ENCODE measurements around the gene MYEF2.

MYEF2 gene

DNA sequence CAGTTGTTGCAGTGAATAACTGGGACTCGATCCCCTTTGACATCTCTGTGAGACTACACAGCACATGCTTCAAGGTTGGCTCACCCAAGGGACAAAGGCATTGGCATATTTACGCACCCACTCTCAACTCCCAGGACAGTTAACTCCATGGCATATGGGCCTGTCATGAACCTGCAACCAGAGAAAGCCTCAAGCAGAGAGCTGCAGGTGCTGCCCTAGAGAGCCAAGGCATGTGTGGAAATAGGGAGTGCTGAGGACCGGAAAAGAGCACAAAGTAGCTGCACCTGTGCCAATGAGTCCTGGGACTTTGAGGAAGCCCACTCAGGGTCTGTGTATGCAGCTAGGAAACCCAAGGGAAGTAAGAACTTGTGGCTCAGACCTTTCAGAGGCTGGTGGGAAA lies 90.3 kb downstream of the MYEF2 start:
- no peak for DNase-seq (ENCODE audit: low spot score)

DNA sequence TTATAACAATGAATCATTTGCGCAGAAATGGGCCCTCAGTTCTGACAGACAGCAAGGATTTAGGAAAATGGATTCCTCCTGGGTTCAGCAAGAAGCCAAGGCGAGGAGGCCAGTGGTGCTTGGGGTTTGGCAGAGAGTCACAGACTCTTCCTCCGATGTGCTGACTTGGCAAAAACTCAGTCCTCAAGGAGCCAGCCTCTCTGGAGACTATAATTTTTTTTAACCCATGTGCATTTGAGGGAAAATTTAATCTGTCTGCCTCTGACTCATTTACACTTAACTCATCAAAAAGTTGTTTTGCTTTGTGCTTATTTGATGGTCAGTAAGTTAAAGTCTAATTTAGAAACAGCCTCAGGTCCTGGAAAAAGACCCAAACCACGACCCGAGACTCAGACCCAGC lies 91.5 kb downstream of the MYEF2 start:
- DNase-seq (ENCODE audit: low spot score) = no peak

DNA sequence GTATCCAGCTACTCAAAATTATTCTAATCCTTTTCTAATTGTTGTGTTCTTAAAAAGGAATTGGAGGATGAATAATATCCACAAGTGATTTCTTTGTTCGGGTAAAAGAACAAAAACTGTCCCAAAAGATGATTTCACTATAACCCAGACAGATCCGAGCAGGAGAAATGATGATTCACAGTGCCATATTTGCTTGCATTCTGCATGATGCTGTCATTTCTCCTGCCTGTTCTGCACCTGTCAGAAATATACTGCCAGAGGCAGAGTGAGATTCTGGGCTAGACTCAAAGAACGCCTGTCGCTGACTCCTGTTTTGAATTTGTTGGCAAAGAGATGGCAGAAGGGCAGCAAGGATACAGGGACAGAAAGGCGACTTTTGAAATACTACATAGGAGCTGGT lies 92.0 kb downstream of the MYEF2 start:
- DNase-seq (ENCODE audit: low spot score) = no peak

DNA sequence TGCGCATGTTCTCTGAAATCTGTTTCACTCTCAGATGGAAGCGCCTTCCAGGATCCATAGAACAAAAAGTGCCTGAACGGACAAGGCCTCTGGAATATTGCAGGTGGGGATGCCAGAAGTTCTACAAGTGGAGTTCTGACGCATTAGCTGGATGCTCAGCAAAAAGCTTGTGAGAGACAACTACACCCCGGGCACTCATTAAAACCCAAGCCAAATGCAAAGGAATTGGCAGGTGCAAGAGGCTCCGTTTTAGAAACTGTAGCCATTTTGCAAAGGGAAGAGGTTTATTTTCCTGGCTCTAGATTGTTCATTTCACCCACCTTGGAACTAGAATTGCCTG lies 92.5 kb downstream of the MYEF2 start:
- no peak for DNase-seq (ENCODE audit: low spot score)

DNA sequence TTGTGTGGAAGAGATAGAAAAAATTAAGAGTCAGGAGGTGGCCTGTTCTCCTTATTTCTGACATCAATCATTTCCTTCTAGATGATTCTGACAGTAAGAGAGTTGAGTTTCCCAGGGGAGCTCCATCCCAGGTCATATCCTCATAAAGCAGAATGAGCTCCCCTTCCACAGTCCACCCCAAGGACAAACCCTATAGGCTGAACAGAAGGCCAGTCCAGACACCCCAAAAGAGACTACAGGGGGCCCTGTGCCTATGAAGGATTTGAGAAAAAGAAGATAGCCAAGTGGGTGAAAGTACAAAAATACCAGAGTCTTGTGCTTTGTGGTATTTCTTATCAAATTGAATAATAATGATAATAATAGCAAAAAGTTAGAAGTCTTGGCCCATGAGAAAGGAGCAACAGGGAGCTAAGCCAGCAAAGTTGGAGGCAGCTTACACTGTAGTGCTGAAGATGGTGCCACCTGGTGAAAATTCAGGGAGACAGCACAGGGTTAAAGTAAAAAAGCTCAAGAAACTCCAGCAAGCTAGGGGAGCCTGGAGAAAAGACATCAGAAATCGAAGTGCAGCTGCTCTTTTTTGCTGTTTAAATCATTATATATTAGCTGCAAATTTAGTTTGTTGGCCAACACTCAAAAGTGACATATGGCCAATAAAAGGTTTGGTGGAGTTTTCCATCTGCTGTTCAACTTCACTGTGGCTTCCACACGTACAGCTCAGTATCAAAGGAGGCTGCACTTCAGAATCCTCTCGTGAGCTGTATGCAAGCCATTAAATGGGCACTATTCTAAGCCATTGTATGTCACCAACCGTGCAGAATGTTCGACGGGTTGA lies 93.1 kb downstream of the MYEF2 start:
- DNase-seq (ENCODE audit: low spot score) = no peak
